NCI-H510A treated with DMSO at 0.1 percent for 48 hours (cell line): ENCODE measurements around the gene ZNF639.

ENCODE experiments used
- DNase-seq: peaks from one replicate; lab custom pipeline; 2025; lab: John Stamatoyannopoulos, UW

ZNF639 gene

GRCh38 chr3:179309225-179310078, 13.4 kb upstream of the ZNF639 start:
- no peak for DNase-seq

- no peak for DNase-seq
Measured at GRCh38 chr3:179318876-179319275, 4.0 kb upstream of the ZNF639 start.

GRCh38 chr3:179321668-179322285, 1.1 kb upstream of the ZNF639 start:
- DNase-seq = peak; percentile 46

- peak; percentile 44 for DNase-seq
Measured at GRCh38 chr3:179323197-179324110, 623 bp downstream of the ZNF639 start.

- peak; percentile 48 for DNase-seq
Measured at GRCh38 chr3:179324270-179324754, 1.5 kb downstream of the ZNF639 start.

GRCh38 chr3:179330438-179330837, 7.6 kb downstream of the ZNF639 start:
- DNase-seq = no peak

- no peak for DNase-seq
Measured at GRCh38 chr3:179332240-179332639, 9.4 kb downstream of the ZNF639 start.

GRCh38 chr3:179333084-179333483, 10.3 kb downstream of the ZNF639 start:
- no peak for DNase-seq

- no peak for DNase-seq
Measured at GRCh38 chr3:179336345-179336929, 13.6 kb downstream of the ZNF639 start.

- DNase-seq = peak; percentile 96
Measured at GRCh38 chr3:179347345-179348194, 24.7 kb downstream of the ZNF639 start, which contains the start of gene MFN1. Gene MFN1, plus strand, starts transcription at chr3:179347709. Its CDS starts 1,143 bp downstream, at chr3:179348852.

GRCh38 chr3:179348325-179349013, 25.6 kb downstream of the ZNF639 start:
- no peak for DNase-seq

GRCh38 chr3:179355996-179356395, 33.2 kb downstream of the ZNF639 start:
- DNase-seq = no peak

- DNase-seq = no peak
Measured at GRCh38 chr3:179363332-179363731, 40.5 kb downstream of the ZNF639 start.

- DNase-seq = no peak
Measured at GRCh38 chr3:179369621-179370020, 46.8 kb downstream of the ZNF639 start.

- DNase-seq = no peak
Measured at GRCh38 chr3:179373938-179374337, 51.1 kb downstream of the ZNF639 start.

GRCh38 chr3:179375091-179375999, 52.5 kb downstream of the ZNF639 start:
- DNase-seq = no peak

- DNase-seq = no peak
Measured at GRCh38 chr3:179376474-179376873, 53.6 kb downstream of the ZNF639 start.
